Activated naive CD8-positive, alpha-beta T cell (primary cell): ENCODE data around the gene FXYD6.
A peak's percentile ranks its signal among the peaks of the same experiment; 100 is the strongest.

Experiments
- H3K27ac Mint-ChIP-seq: one replicate; pipeline ENCODE4 v1.8.0; 2021; ENCODE audit warnings: mixed read lengths
- H3K27me3 Mint-ChIP-seq: one replicate; pipeline ENCODE4 v1.8.0; 2021; ENCODE audit warnings: mixed read lengths
- H3K36me3 Mint-ChIP-seq: one replicate; pipeline ENCODE4 v1.8.0; 2021; ENCODE audit warnings: mixed read lengths
- H3K4me1 Mint-ChIP-seq: one replicate; pipeline ENCODE4 v1.8.0; 2021; ENCODE audit warnings: low read depth, mixed read lengths
- H3K4me3 Mint-ChIP-seq: one replicate; pipeline ENCODE4 v1.8.0; 2021; ENCODE audit warnings: mild to moderate bottlenecking, mixed read lengths
- H3K9me3 Mint-ChIP-seq: one replicate; pipeline ENCODE4 v1.8.0; 2021; ENCODE audit warnings: low read depth, mixed read lengths

FXYD6 gene

GRCh38 chr11:117839380-117839881 is 37.0 kb downstream of the FXYD6 start:
- Mint-ChIP-seq H3K27me3 (no peaks in the 10 kb centered on the region), H3K4me1 (peaks cover 6% of the 10 kb centered on the region), H3K4me3 (no peak overlapping the region), H3K27ac (no peak overlapping the region), H3K36me3 (no peaks in the 10 kb centered on the region), H3K9me3 (no peaks in the 10 kb centered on the region)

- H3K36me3 Mint-ChIP-seq: no peaks in the 10 kb centered on the region
Observed at GRCh38 chr11:117838901-117839300, 37.6 kb downstream of the FXYD6 start.

GRCh38 chr11:117837791-117838190 is 38.7 kb downstream of the FXYD6 start:
- Mint-ChIP-seq H3K9me3 (no peaks in the 10 kb centered on the region), H3K4me3 (no peak overlapping the region), H3K27ac (no peak overlapping the region), H3K4me1 (no peaks in the 10 kb centered on the region), H3K27me3 (no peaks in the 10 kb centered on the region), H3K36me3 (no peaks in the 10 kb centered on the region)

More at GRCh38 chr11:117838901-117839300, 37.6 kb downstream of the FXYD6 start:
- Mint-ChIP-seq H3K4me1 (peaks cover 4% of the 10 kb centered on the region), H3K9me3 (no peaks in the 10 kb centered on the region), H3K27ac (no peak overlapping the region), H3K27me3 (no peaks in the 10 kb centered on the region), H3K4me3 (no peak overlapping the region)

GRCh38 chr11:117837070-117837776 is 39.2 kb downstream of the FXYD6 start:
- no peaks in the 10 kb centered on the region for H3K36me3 Mint-ChIP-seq
- H3K4me3 Mint-ChIP-seq: no peak overlapping the region
- no peaks in the 10 kb centered on the region for H3K9me3 Mint-ChIP-seq
- no peaks in the 10 kb centered on the region for H3K27me3 Mint-ChIP-seq
- H3K27ac Mint-ChIP-seq: no peak overlapping the region
- peaks cover 3% of the 10 kb centered on the region for H3K4me1 Mint-ChIP-seq

GRCh38 chr11:117836077-117836960 is 40.1 kb downstream of the FXYD6 start:
- Mint-ChIP-seq H3K27me3 (no peaks in the 10 kb centered on the region), H3K9me3 (no peaks in the 10 kb centered on the region), H3K27ac (no peak overlapping the region), H3K4me1 (peaks cover 5% of the 10 kb centered on the region), H3K36me3 (no peaks in the 10 kb centered on the region), H3K4me3 (no peak overlapping the region)

GRCh38 chr11:117835576-117835975 is 40.9 kb downstream of the FXYD6 start:
- Mint-ChIP-seq H3K27ac (no peak overlapping the region), H3K36me3 (no peaks in the 10 kb centered on the region), H3K27me3 (no peaks in the 10 kb centered on the region), H3K4me3 (no peak overlapping the region), H3K9me3 (no peaks in the 10 kb centered on the region), H3K4me1 (peaks cover 13% of the 10 kb centered on the region)

GRCh38 chr11:117834838-117835443 is 41.5 kb downstream of the FXYD6 start:
- Mint-ChIP-seq H3K4me1 (peaks cover 18% of the 10 kb centered on the region), H3K27ac (no peak overlapping the region), H3K27me3 (no peaks in the 10 kb centered on the region), H3K36me3 (no peaks in the 10 kb centered on the region), H3K4me3 (no peak overlapping the region), H3K9me3 (no peaks in the 10 kb centered on the region)

- Mint-ChIP-seq H3K9me3 (no peaks in the 10 kb centered on the region), H3K27me3 (no peaks in the 10 kb centered on the region), H3K27ac (peak overlapping the region; percentile 34), H3K4me1 (peaks cover 24% of the 10 kb centered on the region), H3K36me3 (no peaks in the 10 kb centered on the region), H3K4me3 (no peak overlapping the region)
Observed at GRCh38 chr11:117834068-117834810, 42.2 kb downstream of the FXYD6 start.

GRCh38 chr11:117833401-117833891 is 43.0 kb downstream of the FXYD6 start:
- H3K9me3 Mint-ChIP-seq: no peaks in the 10 kb centered on the region
- H3K36me3 Mint-ChIP-seq: no peaks in the 10 kb centered on the region
- no peak overlapping the region for H3K4me3 Mint-ChIP-seq
- H3K27me3 Mint-ChIP-seq: no peaks in the 10 kb centered on the region
- H3K27ac Mint-ChIP-seq: peak overlapping the region; percentile 34
- peaks cover 29% of the 10 kb centered on the region for H3K4me1 Mint-ChIP-seq

GRCh38 chr11:117832511-117832910 is 43.9 kb downstream of the FXYD6 start:
- Mint-ChIP-seq H3K27ac (no peak overlapping the region), H3K36me3 (no peaks in the 10 kb centered on the region), H3K4me1 (peaks cover 37% of the 10 kb centered on the region)

GRCh38 chr11:117831661-117832415 is 44.6 kb downstream of the FXYD6 start:
- no peaks in the 10 kb centered on the region for H3K36me3 Mint-ChIP-seq
- H3K27me3 Mint-ChIP-seq: no peaks in the 10 kb centered on the region
- H3K4me1 Mint-ChIP-seq: peaks cover 41% of the 10 kb centered on the region
- H3K4me3 Mint-ChIP-seq: no peak overlapping the region
- H3K27ac Mint-ChIP-seq: no peak overlapping the region
- H3K9me3 Mint-ChIP-seq: no peaks in the 10 kb centered on the region

More at GRCh38 chr11:117832511-117832910, 43.9 kb downstream of the FXYD6 start:
- Mint-ChIP-seq H3K27me3 (no peaks in the 10 kb centered on the region), H3K9me3 (no peaks in the 10 kb centered on the region), H3K4me3 (no peak overlapping the region)

- H3K9me3 Mint-ChIP-seq: no peaks in the 10 kb centered on the region
- no peaks in the 10 kb centered on the region for H3K36me3 Mint-ChIP-seq
- peak overlapping the region; percentile 22 for H3K27ac Mint-ChIP-seq
- no peaks in the 10 kb centered on the region for H3K27me3 Mint-ChIP-seq
- H3K4me3 Mint-ChIP-seq: peak overlapping the region; percentile 63
- peaks cover 51% of the 10 kb centered on the region for H3K4me1 Mint-ChIP-seq
Observed at GRCh38 chr11:117830674-117831351, 45.6 kb downstream of the FXYD6 start.

GRCh38 chr11:117830072-117830471 is 46.4 kb downstream of the FXYD6 start:
- no peaks in the 10 kb centered on the region for H3K9me3 Mint-ChIP-seq
- peak overlapping the region; percentile 40 for H3K4me3 Mint-ChIP-seq
- H3K27me3 Mint-ChIP-seq: no peaks in the 10 kb centered on the region
- peaks cover 57% of the 10 kb centered on the region for H3K4me1 Mint-ChIP-seq
- no peaks in the 10 kb centered on the region for H3K36me3 Mint-ChIP-seq
- peak overlapping the region; percentile 79 for H3K27ac Mint-ChIP-seq
